ENCODE data around the gene CHN1.

- TF ChIP-seq CTCF (IDR thresholded peaks at IDR 0.05) (no peak), PBX3 (IDR thresholded peaks at IDR 0.05) (no peak), NFIC (IDR thresholded peaks at IDR 0.05; ENCODE audit: borderline replicate concordance) (no peak), TCF12 (IDR thresholded peaks at IDR 0.05) (no peak), YY1 (IDR thresholded peaks at IDR 0.05; ENCODE audit: low read depth) (no peak), EP300 (IDR thresholded peaks at IDR 0.05; ENCODE audit: borderline replicate concordance in 1 of 2, low read depth in 1 of 2, low read length in 1 of 2) (no peak), MXI1 (IDR thresholded peaks at IDR 0.05; ENCODE audit: low read depth, low read length) (no peak), NRF1 (IDR thresholded peaks at IDR 0.05; ENCODE audit: low read depth, low read length) (no peak), FOXJ3 (CRISPR knock-in tag; IDR thresholded peaks at IDR 0.05) (no peak), RFX5 (IDR thresholded peaks at IDR 0.05; ENCODE audit: low read length) (no peak), SMC3 (IDR thresholded peaks at IDR 0.05; ENCODE audit: low read depth, low read length) (no peak), GABPA (IDR thresholded peaks at IDR 0.05; ENCODE audit: low read depth) (no peak), MEF2A (IDR thresholded peaks at IDR 0.05; ENCODE audit: borderline replicate concordance, low read depth) (no peak), RAD21 (IDR thresholded peaks at IDR 0.05; ENCODE audit: low read length) (no peak)
Observed at GRCh38 chr2:174963437-174964400, 41.5 kb downstream of the CHN1 start.
